IMR-90 (cell line): ENCODE measurements around the gene SSPN. TPM values are rescaled to one million over a fixed set of nuclear protein-coding genes. Genes with fewer than 3 reads are reported as not detected.

ENCODE experiments used
- ATAC-seq: fragments of 200-7000 bp; cut with Tn5 transposase; 2 replicates; pipeline ENCODE4 v1.9.1; 2020; ENCODE audit warnings: low read depth, mild to moderate bottlenecking, moderate library complexity
- BruUV-seq: library from RNA; stranded (reverse); fragments of 400-500 nt; replicated peaks from 2 replicates; lab custom pipeline; 2021; lab: Mats Ljungman, UMichigan
- CTCF ChIA-PET: fragments of 300-600 bp; formaldehyde crosslinking; extraction: SDS; loops from one replicate; lab custom pipeline; 2021; ENCODE audit warnings: antibody characterized with exemption; lab: Yijun Ruan, JAX
- POLR2A ChIA-PET: fragments of 300-600 bp; sonication (Branson Sonifier 250); formaldehyde crosslinking; loops from one replicate; lab custom pipeline; 2022; ENCODE audit warnings: antibody characterized with exemption; ENCODE audit not compliant: unreplicated experiment; lab: Charles Lee
- DNase-seq: peaks from one replicate; pipeline ENCODE4 v3.0.0; 2013
- H2AFZ ChIP-seq: replicated peaks from 2 replicates; pipeline ENCODE3; 2013; ENCODE audit warnings: low read length, mild to moderate bottlenecking; ENCODE audit not compliant: poor library complexity
- H2AK5ac ChIP-seq: 2 replicates; pipeline ENCODE4 v1.6.1; 2013; ENCODE audit warnings: low read depth, low read length, inconsistent platforms
- H2AK9ac ChIP-seq: replicated peaks from 2 replicates; pipeline ENCODE3; 2013; ENCODE audit warnings: mild to moderate bottlenecking, low read depth, low read length, moderate library complexity; ENCODE audit not compliant: poor library complexity
- H2BK120ac ChIP-seq: 2 replicates; pipeline ENCODE4 v1.6.1; 2013; ENCODE audit warnings: low read depth, low read length, inconsistent platforms
- H2BK15ac ChIP-seq: 3 replicates; pipeline ENCODE4 v1.6.1; 2013; ENCODE audit warnings: low read depth, low read length, inconsistent platforms
- H2BK20ac ChIP-seq: 2 replicates; pipeline ENCODE4 v1.6.1; 2013; ENCODE audit warnings: low read depth, mild to moderate bottlenecking, inconsistent platforms, low read length, moderate library complexity
- H2BK5ac ChIP-seq: 2 replicates; pipeline ENCODE4 v1.6.1; 2013; ENCODE audit warnings: mild to moderate bottlenecking, low read depth, low read length, inconsistent platforms; ENCODE audit not compliant: poor library complexity, severe bottlenecking
- H3K14ac ChIP-seq: replicated peaks from 2 replicates; pipeline ENCODE4 v1.6.1; 2013; ENCODE audit warnings: low read depth, low read length, inconsistent platforms
- H3K18ac ChIP-seq: 2 replicates; pipeline ENCODE4 v1.6.1; 2013; ENCODE audit warnings: low read depth, low read length, control low read depth
- H3K23ac ChIP-seq: 2 replicates; pipeline ENCODE4 v1.6.1; 2013; ENCODE audit warnings: low read depth, low read length, inconsistent platforms
- H3K27ac ChIP-seq: 2 replicates; pipeline ENCODE4 v1.5.1; 2013; ENCODE audit warnings: mild to moderate bottlenecking, control low read depth, low read length; ENCODE audit not compliant: insufficient read depth
- H3K27me3 ChIP-seq: 2 replicates; pipeline ENCODE4 v1.6.1; 2013; ENCODE audit warnings: low read length; ENCODE audit not compliant: control insufficient read depth, insufficient read depth
- H3K36me3 ChIP-seq: 2 replicates; pipeline ENCODE4 v1.6.1; 2013; ENCODE audit warnings: low read length, mixed read lengths; ENCODE audit not compliant: control insufficient read depth, insufficient read depth
- H3K4ac ChIP-seq: 2 replicates; pipeline ENCODE4 v1.6.1; 2013; ENCODE audit warnings: low read depth, low read length, inconsistent platforms
- H3K4me1 ChIP-seq: 2 replicates; pipeline ENCODE4 v1.6.1; 2013; ENCODE audit warnings: low read length, mixed read lengths; ENCODE audit not compliant: control insufficient read depth, insufficient read depth
- H3K4me2 ChIP-seq: 2 replicates; pipeline ENCODE4 v1.6.1; 2013; ENCODE audit warnings: low read depth, mild to moderate bottlenecking, control low read depth, low read length, moderate library complexity
- H3K4me3 ChIP-seq: 2 replicates; pipeline ENCODE4 v1.5.1; 2013; ENCODE audit warnings: low read depth, mild to moderate bottlenecking, control low read depth, low read length, moderate library complexity; ENCODE audit not compliant: insufficient read depth
- H3K56ac ChIP-seq: 2 replicates; pipeline ENCODE4 v1.6.1; 2013; ENCODE audit warnings: low read length, inconsistent platforms; ENCODE audit not compliant: insufficient read depth; ENCODE audit errors: extremely low read depth
- H3K79me1 ChIP-seq, 2 experiments: 2 replicates each; pipeline ENCODE4 v1.6.1; 2013; ENCODE audit warnings: low read length in 2 of 2, inconsistent platforms in 1 of 2, low read depth in 1 of 2
- H3K9ac ChIP-seq: 2 replicates; pipeline ENCODE4 v1.6.1; 2013; ENCODE audit warnings: low read depth, low read length, control low read depth
- H3K9me1 ChIP-seq: 2 replicates; pipeline ENCODE4 v1.6.1; 2013; ENCODE audit warnings: low read length, inconsistent platforms; ENCODE audit not compliant: insufficient read depth
- H3K9me3 ChIP-seq: 2 replicates; pipeline ENCODE4 v1.6.1; 2013; ENCODE audit warnings: low read length; ENCODE audit not compliant: control insufficient read depth, insufficient read depth
- H4K20me1 ChIP-seq: 2 replicates; pipeline ENCODE4 v1.6.1; 2013; ENCODE audit warnings: low read length, inconsistent platforms; ENCODE audit not compliant: insufficient read depth
- H4K5ac ChIP-seq: 2 replicates; pipeline ENCODE4 v1.6.1; 2013; ENCODE audit warnings: mild to moderate bottlenecking, low read depth, low read length, control low read depth
- H4K8ac ChIP-seq, 2 experiments: 2 replicates each; pipeline ENCODE4 v1.6.1; 2013; ENCODE audit warnings: low read depth in 2 of 2, low read length in 2 of 2, control low read depth in 1 of 2, inconsistent platforms in 1 of 2
- H4K91ac ChIP-seq: 2 replicates; pipeline ENCODE4 v1.6.1; 2013; ENCODE audit warnings: low read depth, low read length, inconsistent platforms; ENCODE audit not compliant: insufficient read depth
- BHLHE40 ChIP-seq: fragments of 150-350 bp; IDR thresholded peaks from 2 replicates; pipeline ENCODE4 v1.6.1; 2016; ENCODE audit warnings: mild to moderate bottlenecking, low read depth, low read length
- FOS ChIP-seq: fragments of 150-350 bp; IDR thresholded peaks from 2 replicates; pipeline ENCODE4 v1.6.1; 2016; ENCODE audit warnings: low read depth, low read length
- MAFK ChIP-seq: IDR thresholded peaks from 2 replicates; pipeline ENCODE4 v1.6.1; 2012; ENCODE audit warnings: low read depth, low read length, improper control_type of control experiment
- MAZ ChIP-seq: IDR thresholded peaks from 2 replicates; pipeline ENCODE4 v1.6.1; 2012; ENCODE audit warnings: low read depth, mild to moderate bottlenecking, low read length, improper control_type of control experiment, moderate library complexity, borderline replicate concordance
- MXI1 ChIP-seq: IDR thresholded peaks from 2 replicates; pipeline ENCODE4 v1.6.1; 2012; ENCODE audit warnings: low read depth, mild to moderate bottlenecking, low read length, moderate library complexity, borderline replicate concordance
- POLR2A ChIP-seq: IDR thresholded peaks from 2 replicates; pipeline ENCODE4 v1.6.1; 2012; ENCODE audit warnings: mild to moderate bottlenecking, low read depth, low read length
- RAD21 ChIP-seq: IDR thresholded peaks from 2 replicates; pipeline ENCODE4 v1.6.1; 2012; ENCODE audit warnings: low read length, improper control_type of control experiment
- SMC3 ChIP-seq: fragments of 150-350 bp; IDR thresholded peaks from 2 replicates; pipeline ENCODE4 v1.6.1; 2016; ENCODE audit warnings: low read depth, mild to moderate bottlenecking, antibody characterized with exemption, low read length, moderate library complexity
- WGBS, 2 experiments: methylation state at CpG; one replicate each; pipeline versions ENCODE4 v1.1.5 to v1.1.7; 2013; ENCODE audit warnings: missing lambda C conversion rate in 2 of 2; ENCODE audit not compliant: insufficient read length in 1 of 2; ENCODE audit errors: extremely low coverage in 2 of 2; 5-methylcytosine and 5-hydroxymethylcytosine counted together
- dilution Hi-C: fragments of 300-500 bp; cut with HindIII; formaldehyde crosslinking; loops from one replicate; pipeline ENCODE4 v1.14.3; 2018; ENCODE audit warnings: low sequenced_read_pairs; ENCODE audit not compliant: unreplicated experiment
- in situ Hi-C: fragments of 300-500 bp; cut with MboI; formaldehyde crosslinking; loops from 3 replicates; pipeline ENCODE4 v1.14.3; 2019; ENCODE audit warnings: low sequenced_read_pairs, inconsistent platforms, mixed read lengths
- intact Hi-C: fragments of 100-400 bp; cut with micrococcal nuclease; formaldehyde crosslinking; loops from 2 replicates; pipeline ENCODE4 v1.10.0; 2022
- polyA plus RNA-seq, 3 experiments: library from polyadenylated mRNA; depleted of rRNA; stranded (reverse); fragments of >200 nt; gene quantifications; 2 replicates each; pipeline ENCODE4 v1.2.3, GENCODE V29; 2012; ENCODE audit warnings: low replicate concordance in 1 of 3
- total RNA-seq: library from RNA; depleted of rRNA; stranded (reverse); fragments of >200 nt; gene quantifications from 2 replicates; pipeline ENCODE4 v1.2.3, GENCODE V29; 2012
- TF ChIP-seq, protein P1 (sequence below): conservative IDR thresholded peaks from 2 replicates; pipeline ENCODE4 v1.5.1; 2012; ENCODE audit warnings: mild to moderate bottlenecking, low read depth, low read length, improper control_type of control experiment

SSPN gene
- total and polyA plus RNA-seq, 2 of the 4 experiments (the other 2 are of a cell fraction): 3.5 to 5.6 TPM

DNA sequence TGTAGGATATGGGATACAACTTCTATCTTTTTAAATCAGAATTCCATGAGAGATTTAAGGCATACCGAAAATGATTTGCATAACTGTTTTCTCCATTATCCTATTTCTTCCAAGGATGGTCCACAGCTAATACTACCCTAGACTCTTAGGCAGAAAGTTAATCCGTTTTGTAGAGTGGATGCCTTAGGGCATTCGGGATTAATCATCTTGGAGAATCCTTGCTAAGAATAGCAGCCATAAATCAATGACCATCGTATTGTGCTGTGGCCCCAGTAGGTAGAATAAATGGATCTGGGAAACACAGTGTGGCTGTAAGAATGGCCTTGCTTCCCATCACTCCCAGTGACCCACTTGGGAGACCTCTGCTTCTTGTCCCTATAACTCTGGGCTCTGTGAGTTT lies 99.6 kb downstream of the SSPN start:
- H3K9me1 ChIP-seq: 0 out of 2 replicates have a peak, but pooled peaks cover 3% of the 10 kb centered on the region
- no peak overlapping the region for H3K4me2 ChIP-seq
- no peaks in the 10 kb centered on the region; the same call in 1 of the 2 replicates for H3K4me1 ChIP-seq
- H3K56ac ChIP-seq: no peak overlapping the region
- intact Hi-C loops (no loop called here), in situ Hi-C loops (no loop called here), dilution Hi-C loops (no loop called here)
- no peak overlapping the region for H2BK120ac ChIP-seq
- H3K9ac ChIP-seq: no peak overlapping the region
- H3K9me3 ChIP-seq: no peaks in the 10 kb centered on the region
- no peak overlapping the region for H3K27ac ChIP-seq
- H3K36me3 ChIP-seq: no peaks in the 10 kb centered on the region
- H3K79me1 ChIP-seq: no peaks in the 10 kb centered on the region
- BruUV-seq: no TSS peak
- no peak overlapping the region for H2AFZ ChIP-seq
- no peak overlapping the region for H3K4me3 ChIP-seq
- ATAC-seq (no peak), DNase-seq (no peak)
- no peak overlapping the region for H2AK5ac ChIP-seq
- CTCF ChIA-PET: no interaction called here
- no peak overlapping the region for H2AK9ac ChIP-seq
- H3K4ac ChIP-seq: no peak overlapping the region
- no peak overlapping the region for H3K23ac ChIP-seq
- no peak overlapping the region for H2BK5ac ChIP-seq
- no peak overlapping the region for H2BK15ac ChIP-seq
- POLR2A ChIA-PET: no interaction called here
- H4K8ac ChIP-seq: no peak overlapping the region
- H4K5ac ChIP-seq: no peak overlapping the region
- 60% methylated on average over 1 of the region's 4 CpGs; no CpG with 5 or more reads in 1 of the 2 experiments for WGBS, 2 experiments
- H4K91ac ChIP-seq: no peak overlapping the region
- no peak overlapping the region for H3K18ac ChIP-seq
- no peaks in the 10 kb centered on the region for H3K27me3 ChIP-seq
- no peak overlapping the region for H2BK20ac ChIP-seq
- H4K20me1 ChIP-seq: no peaks in the 10 kb centered on the region
- TF ChIP-seq POLR2A (no peak), MAZ (no peak), BHLHE40 (no peak), FOS (no peak), MXI1 (no peak), RAD21 (no peak), MAFK (no peak), SMC3 (no peak)
- TF ChIP-seq, protein P1, sequence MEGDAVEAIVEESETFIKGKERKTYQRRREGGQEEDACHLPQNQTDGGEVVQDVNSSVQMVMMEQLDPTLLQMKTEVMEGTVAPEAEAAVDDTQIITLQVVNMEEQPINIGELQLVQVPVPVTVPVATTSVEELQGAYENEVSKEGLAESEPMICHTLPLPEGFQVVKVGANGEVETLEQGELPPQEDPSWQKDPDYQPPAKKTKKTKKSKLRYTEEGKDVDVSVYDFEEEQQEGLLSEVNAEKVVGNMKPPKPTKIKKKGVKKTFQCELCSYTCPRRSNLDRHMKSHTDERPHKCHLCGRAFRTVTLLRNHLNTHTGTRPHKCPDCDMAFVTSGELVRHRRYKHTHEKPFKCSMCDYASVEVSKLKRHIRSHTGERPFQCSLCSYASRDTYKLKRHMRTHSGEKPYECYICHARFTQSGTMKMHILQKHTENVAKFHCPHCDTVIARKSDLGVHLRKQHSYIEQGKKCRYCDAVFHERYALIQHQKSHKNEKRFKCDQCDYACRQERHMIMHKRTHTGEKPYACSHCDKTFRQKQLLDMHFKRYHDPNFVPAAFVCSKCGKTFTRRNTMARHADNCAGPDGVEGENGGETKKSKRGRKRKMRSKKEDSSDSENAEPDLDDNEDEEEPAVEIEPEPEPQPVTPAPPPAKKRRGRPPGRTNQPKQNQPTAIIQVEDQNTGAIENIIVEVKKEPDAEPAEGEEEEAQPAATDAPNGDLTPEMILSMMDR: no peak
- no peak overlapping the region for H3K14ac ChIP-seq
